Measurements from ENCODE around the gene GPR4.

Gene GPR4

GRCh38 chr19:45643024-45643926 lies 41.3 kb upstream of the GPR4 start:
- peak; percentile 90 for DNase-seq (ENCODE audit: low spot score)
- TF ChIP-seq CTCF (IDR thresholded peaks at IDR 0.05; ENCODE audit: extremely low read depth, missing control alignments), result peak; percentile 98

- TF ChIP-seq CTCF (IDR thresholded peaks at IDR 0.05; ENCODE audit: extremely low read depth, missing control alignments), result no peak
- peak; percentile 95 for DNase-seq (ENCODE audit: low spot score)
Observed at GRCh38 chr19:45641274-45642105, 39.5 kb upstream of the GPR4 start.

- DNase-seq (ENCODE audit: low spot score), result no peak
- no peak for TF ChIP-seq CTCF (IDR thresholded peaks at IDR 0.05; ENCODE audit: extremely low read depth, missing control alignments)
Observed at GRCh38 chr19:45640849-45641273, 38.8 kb upstream of the GPR4 start.

- TF ChIP-seq CTCF (IDR thresholded peaks at IDR 0.05; ENCODE audit: extremely low read depth, missing control alignments), result peak; percentile 48
- peak; percentile 77 for DNase-seq (ENCODE audit: low spot score)
Observed at GRCh38 chr19:45638930-45639729, 37.1 kb upstream of the GPR4 start, which contains the start of gene EML2. Gene EML2, minus strand, starts transcription at chr19:45639397. Its CDS starts 21 bp downstream, at chr19:45639376.

GRCh38 chr19:45637890-45638667 lies 36.1 kb upstream of the GPR4 start:
- TF ChIP-seq CTCF (IDR thresholded peaks at IDR 0.05; ENCODE audit: extremely low read depth, missing control alignments), result no peak
- DNase-seq (ENCODE audit: low spot score), result no peak

GRCh38 chr19:45636902-45637301 lies 34.9 kb upstream of the GPR4 start:
- TF ChIP-seq CTCF (IDR thresholded peaks at IDR 0.05; ENCODE audit: extremely low read depth, missing control alignments), result no peak
- no peak for DNase-seq (ENCODE audit: low spot score)

All from GM20000 (cell line).